ENCODE data around the gene CNPY1. TPM values are rescaled to one million over a fixed set of nuclear protein-coding genes. Genes with fewer than 3 reads are reported as not detected.
"Not testable (repeated sequence)": the region's sequence is repeated elsewhere in the genome, so short reads cannot be mapped to it uniquely, and the experiment has no call there.

The CNPY1 gene
- total RNA-seq, 1 donor from 2014 or later, result not detected

DNA sequence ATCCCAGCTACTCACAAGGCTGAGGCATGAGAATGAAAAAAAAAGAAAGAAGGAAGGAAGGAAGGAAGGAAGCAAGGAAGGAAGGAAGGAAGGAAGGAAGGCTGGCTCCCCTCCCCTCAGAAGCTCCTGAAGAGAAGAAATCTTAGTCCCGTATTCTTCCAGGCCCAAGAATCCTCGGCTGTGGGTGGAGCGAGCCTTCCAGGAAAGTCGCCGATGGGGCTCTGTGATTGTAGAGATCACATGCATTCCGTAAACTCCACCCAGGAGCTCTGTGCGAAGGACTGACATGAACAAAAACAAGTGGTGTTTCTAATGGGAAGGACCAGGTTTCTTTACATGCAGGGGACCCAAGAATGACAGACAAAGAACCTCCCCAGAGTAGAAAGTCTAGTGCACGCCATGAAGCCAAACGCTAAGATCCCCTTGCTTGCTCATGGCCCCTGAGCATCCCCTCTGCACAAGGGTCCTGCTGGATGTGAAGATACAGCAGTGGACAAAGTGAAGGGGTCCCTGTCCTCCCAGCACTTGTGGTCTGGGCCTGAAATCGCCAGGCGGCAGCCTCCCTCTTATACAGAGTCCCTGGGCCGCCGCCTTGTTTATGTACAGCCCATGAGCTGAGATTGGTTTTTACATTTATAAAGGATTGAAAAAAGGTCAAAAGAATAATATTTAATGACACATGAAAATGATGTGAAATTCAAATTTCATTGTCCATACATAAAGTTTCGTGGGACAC is 25.2 kb downstream of the CNPY1 start:
- Mint-ChIP-seq H3K4me1 (ENCODE audit: unreplicated experiment) (peaks cover 8% of the 10 kb centered on the region), H3K27ac (ENCODE audit: unreplicated experiment) (no peak overlapping the region), H3K27me3 (ENCODE audit: unreplicated experiment) (peaks cover 11% of the 10 kb centered on the region), H3K4me3 (ENCODE audit: unreplicated experiment) (no peak overlapping the region), H3K36me3 (ENCODE audit: low read depth, unreplicated experiment) (no peaks in the 10 kb centered on the region), H3K9me3 (ENCODE audit: unreplicated experiment) (no peaks in the 10 kb centered on the region)
- no peak for DNase-seq (ENCODE audit: low spot score)
- TF ChIP-seq CTCF (IDR thresholded peaks at IDR 0.05; ENCODE audit: unreplicated experiment), result no peak

- Mint-ChIP-seq H3K36me3 (ENCODE audit: low read depth, unreplicated experiment) (no peaks in the 10 kb centered on the region), H3K4me1 (ENCODE audit: unreplicated experiment) (peaks cover 8% of the 10 kb centered on the region), H3K9me3 (ENCODE audit: unreplicated experiment) (no peaks in the 10 kb centered on the region), H3K27me3 (ENCODE audit: unreplicated experiment) (peaks cover 15% of the 10 kb centered on the region), H3K27ac (ENCODE audit: unreplicated experiment) (no peak overlapping the region), H3K4me3 (ENCODE audit: unreplicated experiment) (no peak overlapping the region)
- no peak for TF ChIP-seq CTCF (IDR thresholded peaks at IDR 0.05; ENCODE audit: unreplicated experiment)
- DNase-seq (ENCODE audit: low spot score), result no peak
Measured at GRCh38 chr7:155520114-155520513, 26.2 kb downstream of the CNPY1 start.

GRCh38 chr7:155519358-155519757 is 27.0 kb downstream of the CNPY1 start:
- not testable (repeated sequence) for H3K36me3 Mint-ChIP-seq (ENCODE audit: low read depth, unreplicated experiment); DNase-seq (ENCODE audit: low spot score); H3K27ac Mint-ChIP-seq (ENCODE audit: unreplicated experiment); H3K4me3 Mint-ChIP-seq (ENCODE audit: unreplicated experiment); H3K4me1 Mint-ChIP-seq (ENCODE audit: unreplicated experiment); H3K9me3 Mint-ChIP-seq (ENCODE audit: unreplicated experiment)
- peaks cover 15% of the 10 kb centered on the region for H3K27me3 Mint-ChIP-seq (ENCODE audit: unreplicated experiment)

- Mint-ChIP-seq H3K36me3 (ENCODE audit: low read depth, unreplicated experiment) (no peaks in the 10 kb centered on the region), H3K27me3 (ENCODE audit: unreplicated experiment) (peaks cover 15% of the 10 kb centered on the region), H3K4me1 (ENCODE audit: unreplicated experiment) (peaks cover 8% of the 10 kb centered on the region), H3K27ac (ENCODE audit: unreplicated experiment) (no peak overlapping the region), H3K4me3 (ENCODE audit: unreplicated experiment) (no peak overlapping the region), H3K9me3 (ENCODE audit: unreplicated experiment) (no peaks in the 10 kb centered on the region)
- no peak for TF ChIP-seq CTCF (IDR thresholded peaks at IDR 0.05; ENCODE audit: unreplicated experiment)
- no peak for DNase-seq (ENCODE audit: low spot score)
Measured at GRCh38 chr7:155518633-155519032, 27.7 kb downstream of the CNPY1 start.

- Mint-ChIP-seq H3K27ac (ENCODE audit: unreplicated experiment) (no peak overlapping the region), H3K4me3 (ENCODE audit: unreplicated experiment) (no peak overlapping the region), H3K27me3 (ENCODE audit: unreplicated experiment) (peaks cover 15% of the 10 kb centered on the region), H3K36me3 (ENCODE audit: low read depth, unreplicated experiment) (no peaks in the 10 kb centered on the region), H3K9me3 (ENCODE audit: unreplicated experiment) (no peaks in the 10 kb centered on the region), H3K4me1 (ENCODE audit: unreplicated experiment) (peaks cover 8% of the 10 kb centered on the region)
- no peak for TF ChIP-seq CTCF (IDR thresholded peaks at IDR 0.05; ENCODE audit: unreplicated experiment)
- no peak for DNase-seq (ENCODE audit: low spot score)
Measured at GRCh38 chr7:155517969-155518368, 28.4 kb downstream of the CNPY1 start.
